HepG2 (cell line): Measurements from ENCODE around the gene EFNA2. TPM values are rescaled to one million over a fixed set of nuclear protein-coding genes. Genes with fewer than 3 reads are reported as not detected.
A peak's percentile ranks its signal among the peaks of the same experiment; 100 is the strongest.
"Not testable (repeated sequence)": the region's sequence is repeated elsewhere in the genome, so short reads cannot be mapped to it uniquely, and the experiment has no call there.

Experiments
- ATAC-seq: fragments of 200-7000 bp; cut with Tn5 transposase; 3 replicates; pipeline ENCODE4 v1.9.1; 2020; ENCODE audit warnings: mild to moderate bottlenecking, moderate library complexity
- BruUV-seq: library from RNA; stranded (reverse); fragments of 400-500 nt; replicated peaks from 2 replicates; lab custom pipeline; 2021; lab: Mats Ljungman, UMichigan
- CTCF ChIA-PET: fragments of 300-600 bp; formaldehyde crosslinking; extraction: SDS; loops from one replicate; lab custom pipeline; 2021; ENCODE audit warnings: low total read pairs, inconsistent platforms, low intra/inter-chr PET ratio; lab: Yijun Ruan, JAX
- POLR2A ChIA-PET: fragments of 350-600 bp; sonication (Branson Sonifier 250); formaldehyde crosslinking; loops from one replicate; lab custom pipeline; 2020; ENCODE audit warnings: antibody characterized with exemption, inconsistent platforms; lab: Yijun Ruan, JAX
- DNase-seq: peaks from one replicate; pipeline ENCODE4 v3.0.0-alpha.2; 2015; ENCODE audit warnings: low spot score
- FAIRE-seq: peaks from 3 replicates; lab custom pipeline; 2011; peaks lifted over from hg19 to GRCh38; lab: Jason Lieb, UNC
- H2AFZ ChIP-seq: one replicate; pipeline ENCODE4 v1.6.1; 2011; ENCODE audit warnings: low read length, inconsistent platforms
- H3K27ac ChIP-seq: fragments of 300-600 bp; 3 replicates; pipeline ENCODE4 v1.8.0; 2011; ENCODE audit warnings: mixed run types, mild to moderate bottlenecking, mixed read lengths, low read length, inconsistent platforms; ENCODE audit not compliant: insufficient read depth; ENCODE audit errors: extremely low read length
- H3K27me3 ChIP-seq, 2 experiments: fragments of 200-600 bp in 1 of 2; 2 replicates in 1 of 2; 3 replicates in 1 of 2; pipeline versions ENCODE4 v1.6.0 to v1.8.0; 2011; ENCODE audit warnings: low read length in 2 of 2, mild to moderate bottlenecking in 2 of 2, moderate library complexity in 2 of 2, inconsistent platforms in 1 of 2; ENCODE audit not compliant: insufficient read depth in 2 of 2, control insufficient read depth in 1 of 2
- H3K36me3 ChIP-seq, 2 experiments: fragments of 200-600 bp in 1 of 2; replicated peaks in 1 of 2; 2 replicates in 1 of 2; 3 replicates in 1 of 2; pipeline versions ENCODE4 v1.5.1 to v1.8.0; 2011; ENCODE audit warnings: low read length in 2 of 2, inconsistent platforms in 1 of 2; ENCODE audit not compliant: insufficient read depth in 2 of 2, control insufficient read depth in 1 of 2
- H3K4me1 ChIP-seq: 2 replicates; pipeline ENCODE4 v1.5.1; 2012; ENCODE audit warnings: low read length, inconsistent platforms; ENCODE audit not compliant: insufficient read depth
- H3K4me2 ChIP-seq: 2 replicates; pipeline ENCODE4 v1.6.0; 2011; ENCODE audit warnings: low read depth, low read length, inconsistent platforms
- H3K4me3 ChIP-seq, 3 experiments: fragments of 200-600 bp in 1 of 3; sonication (generic), shearing (Covaris generic) in 1 of 3; replicated peaks in 1 of 3; 2 replicates each; pipeline ENCODE4 v1.5.1; 2011 to 2016; ENCODE audit warnings: low read length in 3 of 3, inconsistent platforms in 2 of 3, low read depth in 2 of 3, mild to moderate bottlenecking in 2 of 3, control low read depth in 1 of 3, mixed read lengths in 1 of 3; ENCODE audit not compliant: insufficient read depth in 1 of 3
- H3K79me2 ChIP-seq: one replicate; pipeline ENCODE4 v1.6.1; 2011; ENCODE audit warnings: low read length, inconsistent platforms; ENCODE audit not compliant: insufficient read depth
- H3K9ac ChIP-seq: 2 replicates; pipeline ENCODE4 v1.6.0; 2011; ENCODE audit warnings: mild to moderate bottlenecking, low read depth, low read length, inconsistent platforms; ENCODE audit not compliant: insufficient read depth
- H3K9me3 ChIP-seq: 2 replicates; pipeline ENCODE4 v1.5.1; 2012; ENCODE audit warnings: mild to moderate bottlenecking, low read length
- H4K20me1 ChIP-seq: 2 replicates; pipeline ENCODE4 v1.6.0; 2011; ENCODE audit warnings: inconsistent platforms, mild to moderate bottlenecking, low read length, moderate library complexity; ENCODE audit not compliant: insufficient read depth
- AGO2 ChIP-seq: fragments of 200-400 bp; formaldehyde crosslinking; optimal IDR thresholded peaks from 2 replicates; pipeline ENCODE3; 2017; ENCODE audit warnings: mild to moderate bottlenecking, low read depth, low read length, moderate library complexity
- CREM ChIP-seq, 2 experiments: sonication (generic) in 1 of 2; formaldehyde crosslinking in 1 of 2; IDR thresholded peaks; 2 replicates each; pipeline versions ENCODE4 v1.4.0 to v1.6.1; 2016 to 2020; ENCODE audit warnings: antibody characterized with exemption in 1 of 2, mild to moderate bottlenecking in 1 of 2, missing genetic modification reagents in 1 of 2
- DMAP1 ChIP-seq: IDR thresholded peaks from 2 replicates; pipeline ENCODE4 v1.6.1; 2016
- ELF1 ChIP-seq: sonication (generic); formaldehyde crosslinking; IDR thresholded peaks from 2 replicates; pipeline ENCODE4 v1.4.0; 2020; ENCODE audit warnings: missing genetic modification reagents
- HDAC1 ChIP-seq: sonication (generic); formaldehyde crosslinking; IDR thresholded peaks from 2 replicates; pipeline ENCODE4 v1.5.1; 2020; ENCODE audit warnings: mild to moderate bottlenecking, missing genetic modification reagents
- HIVEP1 ChIP-seq: sonication (generic); formaldehyde crosslinking; IDR thresholded peaks from 2 replicates; pipeline ENCODE4 v1.4.0; 2020; ENCODE audit warnings: mild to moderate bottlenecking, missing genetic modification reagents
- IRF2 ChIP-seq: IDR thresholded peaks from 2 replicates; pipeline ENCODE4 v1.6.1; 2018; ENCODE audit warnings: missing genetic modification reagents, missing compliant biosample characterization
- NAIF1 ChIP-seq: sonication (generic); formaldehyde crosslinking; IDR thresholded peaks from 2 replicates; pipeline ENCODE4 v1.5.0; 2020; ENCODE audit warnings: mild to moderate bottlenecking, missing genetic modification reagents, borderline replicate concordance
- NFIC ChIP-seq: IDR thresholded peaks from 2 replicates; pipeline ENCODE4 v1.6.1; 2012; ENCODE audit warnings: mild to moderate bottlenecking, low read length, inconsistent platforms
- PPARG ChIP-seq: conservative IDR thresholded peaks from 2 replicates; pipeline ENCODE4 v1.6.1; 2016; ENCODE audit warnings: missing biosample characterization, missing genetic modification reagents
- RARA ChIP-seq: IDR thresholded peaks from 2 replicates; pipeline ENCODE4 v1.6.1; 2016; ENCODE audit warnings: missing genetic modification reagents, missing compliant biosample characterization
- RXRA ChIP-seq: sonication (generic); formaldehyde crosslinking; IDR thresholded peaks from 2 replicates; pipeline ENCODE4 v1.5.1; 2020; ENCODE audit warnings: missing genetic modification reagents
- SALL1 ChIP-seq: sonication (generic); formaldehyde crosslinking; IDR thresholded peaks from 2 replicates; pipeline ENCODE4 v1.8.0; 2022; ENCODE audit warnings: mild to moderate bottlenecking, missing genetic modification reagents
- TEAD3 ChIP-seq: optimal IDR thresholded peaks from 2 replicates; pipeline ENCODE3; 2016; ENCODE audit warnings: borderline replicate concordance
- ZEB1 ChIP-seq: IDR thresholded peaks from 2 replicates; pipeline ENCODE4 v1.6.1; 2012; ENCODE audit warnings: mild to moderate bottlenecking, low read depth, inconsistent platforms; ENCODE audit not compliant: insufficient replicate concordance
- ZNF326 ChIP-seq: sonication (generic); formaldehyde crosslinking; IDR thresholded peaks from 2 replicates; pipeline ENCODE4 v1.4.0; 2020; ENCODE audit warnings: missing genetic modification reagents, borderline replicate concordance
- ZNF451 ChIP-seq: sonication (generic); formaldehyde crosslinking; IDR thresholded peaks from 2 replicates; pipeline ENCODE4 v1.5.0; 2020; ENCODE audit warnings: mild to moderate bottlenecking, missing genetic modification reagents
- WGBS: methylation state at CpG from one replicate; pipeline ENCODE4 v1.1.6; 2017; ENCODE audit warnings: low lambda C conversion rate; 5-methylcytosine and 5-hydroxymethylcytosine counted together
- in situ Hi-C: cut with HindIII; loops from 2 replicates; pipeline ENCODE4 v1.10.0; 2017; ENCODE audit warnings: low pct_unique_long_range_greater_than_20kb; ENCODE audit not compliant: extremely low pct_ligation_motif_present
- intact Hi-C: fragments of 100-400 bp; cut with micrococcal nuclease; formaldehyde crosslinking; loops from one replicate; pipeline ENCODE4 v1.10.0; 2022; ENCODE audit not compliant: unreplicated experiment
- polyA plus RNA-seq, 8 experiments: library from polyadenylated mRNA; depleted of rRNA in 3 of 8; stranded (reverse) in 7 of 8; unstranded in 1 of 8; fragments of >200 nt; fragmentation: Illumina TruSeq in 4 of 8; extraction: Trizol in 4 of 8; gene quantifications; 2 replicates each; pipeline versions ENCODE4 v1.2.1 to v1.2.3, GENCODE V29; 2011 to 2016; ENCODE audit warnings: low read depth in 4 of 8, missing spikeins in 1 of 8, mixed read lengths in 1 of 8; ENCODE audit not compliant: insufficient read depth in 1 of 8
- total RNA-seq, 5 experiments: library from RNA; depleted of rRNA; stranded (reverse); fragments of >200 nt; fragmentation: Illumina TruSeq; extraction: Trizol; gene quantifications; 2 replicates each; pipeline ENCODE4 v1.2.3, GENCODE V29; 2016; ENCODE audit warnings: low read depth in 1 of 5
- TF ChIP-seq, protein P1 (sequence below): sonication (generic); formaldehyde crosslinking; IDR thresholded peaks from 2 replicates; pipeline ENCODE4 v1.4.0; 2020; ENCODE audit warnings: mild to moderate bottlenecking, missing genetic modification reagents
- TF ChIP-seq, protein P2 (sequence below): sonication (generic); formaldehyde crosslinking; IDR thresholded peaks from 2 replicates; pipeline ENCODE4 v1.5.0; 2020; ENCODE audit warnings: missing genetic modification reagents, mild to moderate bottlenecking, borderline replicate concordance
- TF ChIP-seq, protein P3 (sequence below): IDR thresholded peaks from 2 replicates; pipeline ENCODE4 v1.6.1; 2018; ENCODE audit warnings: missing genetic modification reagents

Gene EFNA2
- total and polyA plus RNA-seq, 2 of the 13 experiments (the other 11 are each of a cell fraction or from before 2014, with no cell fraction given): 6.0 to 9.9 TPM

DNA sequence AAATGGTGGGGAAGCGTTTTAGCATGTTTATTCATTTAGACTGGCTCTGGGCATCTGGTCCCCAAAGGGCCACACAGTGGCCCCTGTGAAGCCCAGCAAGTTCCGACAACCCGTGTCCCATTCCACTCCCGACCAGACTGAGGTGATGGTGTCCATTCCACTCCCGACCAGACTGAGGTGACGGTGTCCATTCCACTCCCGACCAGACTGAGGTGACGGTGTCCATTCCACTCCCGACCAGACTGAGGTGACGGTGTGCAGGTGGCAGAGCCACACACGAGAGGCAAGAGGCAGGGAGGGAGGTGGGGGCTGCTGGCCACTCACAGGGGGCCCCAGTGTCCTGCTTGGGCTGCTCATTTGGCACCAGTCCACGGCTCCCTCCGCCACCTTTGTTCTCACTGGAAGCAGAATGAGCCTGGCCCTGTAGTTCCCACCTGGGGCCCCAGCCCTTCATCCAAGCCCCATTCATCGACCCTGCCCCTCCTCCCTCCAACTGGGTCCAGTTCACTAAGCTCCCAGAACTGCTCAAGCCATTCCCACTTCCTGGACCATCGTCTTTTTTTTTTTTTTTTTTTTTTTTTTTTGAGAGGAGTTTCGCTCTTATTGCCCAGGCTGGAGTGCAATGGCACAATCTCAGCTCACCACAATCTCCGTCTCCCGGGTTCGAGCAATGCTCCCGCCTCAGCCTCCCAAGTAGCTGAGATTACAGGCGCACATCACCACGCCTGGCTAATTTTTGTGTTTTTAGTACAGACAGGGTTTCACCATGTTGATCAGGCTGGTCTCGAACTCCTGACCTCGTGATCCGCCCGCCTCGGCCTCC lies 39.2 kb upstream of the EFNA2 start:
- H3K9me3 ChIP-seq; BruUV-seq; H2AFZ ChIP-seq; CTCF ChIA-PET; H3K27me3 ChIP-seq; in situ Hi-C loops; H3K36me3 ChIP-seq; TF ChIP-seq CREM (CRISPR knock-in tag; IDR thresholded peaks at IDR 0.05): not testable (repeated sequence)
- Histone ChIP-seq H3K4me1 (peaks cover 56% of the 10 kb centered on the region), H3K4me2 (peak overlapping the region; percentile 81), H3K27ac (peak overlapping the region; percentile 96), H3K79me2 (peaks cover 31% of the 10 kb centered on the region), H3K9ac (peak overlapping the region; percentile 69), H3K4me3 (peak overlapping the region; percentile 36 to 80 (median 52); a peak in 5 of 6 replicates), H4K20me1 (peaks cover 14% of the 10 kb centered on the region; the same call in 1 of the 2 replicates)
- WGBS: 40% methylated on average over 20 of the region's 27 CpGs
- POLR2A ChIA-PET: interaction anchor here (0.5 to 10.1 kb wide), 10 partner anchors 14 to 148 kb away, joined by 3 to 469 read pairs (median 4); partner anchors contain the start of gene CIRBP
- FAIRE-seq: peak; percentile 82
- peak; percentile 8 for ATAC-seq
- intact Hi-C loops: loop anchor here (1.0 kb wide), 1 partner anchor 20 kb away; no protein-coding TSS in a partner anchor
- DNase-seq: peak; percentile 88
- TF ChIP-seq, protein P1, sequence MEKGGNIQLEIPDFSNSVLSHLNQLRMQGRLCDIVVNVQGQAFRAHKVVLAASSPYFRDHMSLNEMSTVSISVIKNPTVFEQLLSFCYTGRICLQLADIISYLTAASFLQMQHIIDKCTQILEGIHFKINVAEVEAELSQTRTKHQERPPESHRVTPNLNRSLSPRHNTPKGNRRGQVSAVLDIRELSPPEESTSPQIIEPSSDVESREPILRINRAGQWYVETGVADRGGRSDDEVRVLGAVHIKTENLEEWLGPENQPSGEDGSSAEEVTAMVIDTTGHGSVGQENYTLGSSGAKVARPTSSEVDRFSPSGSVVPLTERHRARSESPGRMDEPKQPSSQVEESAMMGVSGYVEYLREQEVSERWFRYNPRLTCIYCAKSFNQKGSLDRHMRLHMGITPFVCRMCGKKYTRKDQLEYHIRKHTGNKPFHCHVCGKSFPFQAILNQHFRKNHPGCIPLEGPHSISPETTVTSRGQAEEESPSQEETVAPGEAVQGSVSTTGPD: 0 out of 2 replicates have a peak, but pooled peaks have one; percentile 34
- TF ChIP-seq RARA (peak; percentile 73), IRF2 (CRISPR knock-in tag) (peak; percentile 9; the same call in 1 of the 2 replicates), TEAD3 (CRISPR knock-in tag) (peak; percentile 18), HDAC1 (CRISPR knock-in tag) (peak; percentile 28), NAIF1 (0 out of 2 replicates have a peak, but pooled peaks have one; percentile 49), SALL1 (CRISPR knock-in tag) (peak; percentile 58), CREM (IDR thresholded peaks at IDR 0.05) (peak; percentile 45; the same call in 1 of the 2 replicates), ZNF326 (0 out of 2 replicates have a peak, but pooled peaks have one; percentile 35), ELF1 (CRISPR knock-in tag) (peak; percentile 63; the same call in 1 of the 2 replicates), ZEB1 (peak; percentile 64), AGO2 (peak; percentile 80), PPARG (peak; percentile 82), DMAP1 (0 out of 2 replicates have a peak, but pooled peaks have one; percentile 12), ZNF451 (CRISPR knock-in tag) (peak; percentile 61; the same call in 1 of the 2 replicates), HIVEP1 (0 out of 2 replicates have a peak, but pooled peaks have one; percentile 30), NFIC (peak; percentile 64; the same call in 1 of the 2 replicates), RXRA (CRISPR knock-in tag) (peak; percentile 45)
- TF ChIP-seq, protein P2, sequence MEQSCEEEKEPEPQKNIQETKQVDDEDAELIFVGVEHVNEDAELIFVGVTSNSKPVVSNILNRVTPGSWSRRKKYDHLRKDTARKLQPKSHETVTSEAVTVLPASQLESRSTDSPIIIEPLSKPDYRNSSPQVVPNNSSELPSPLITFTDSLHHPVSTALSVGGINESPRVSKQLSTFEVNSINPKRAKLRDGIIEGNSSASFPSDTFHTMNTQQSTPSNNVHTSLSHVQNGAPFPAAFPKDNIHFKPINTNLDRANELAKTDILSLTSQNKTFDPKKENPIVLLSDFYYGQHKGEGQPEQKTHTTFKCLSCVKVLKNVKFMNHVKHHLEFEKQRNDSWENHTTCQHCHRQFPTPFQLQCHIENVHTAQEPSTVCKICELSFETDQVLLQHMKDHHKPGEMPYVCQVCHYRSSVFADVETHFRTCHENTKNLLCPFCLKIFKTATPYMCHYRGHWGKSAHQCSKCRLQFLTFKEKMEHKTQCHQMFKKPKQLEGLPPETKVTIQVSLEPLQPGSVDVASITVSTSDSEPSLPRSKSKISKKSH (CRISPR knock-in tag): 0 out of 2 replicates have a peak, but pooled peaks have one; percentile 43
- TF ChIP-seq, protein P3, sequence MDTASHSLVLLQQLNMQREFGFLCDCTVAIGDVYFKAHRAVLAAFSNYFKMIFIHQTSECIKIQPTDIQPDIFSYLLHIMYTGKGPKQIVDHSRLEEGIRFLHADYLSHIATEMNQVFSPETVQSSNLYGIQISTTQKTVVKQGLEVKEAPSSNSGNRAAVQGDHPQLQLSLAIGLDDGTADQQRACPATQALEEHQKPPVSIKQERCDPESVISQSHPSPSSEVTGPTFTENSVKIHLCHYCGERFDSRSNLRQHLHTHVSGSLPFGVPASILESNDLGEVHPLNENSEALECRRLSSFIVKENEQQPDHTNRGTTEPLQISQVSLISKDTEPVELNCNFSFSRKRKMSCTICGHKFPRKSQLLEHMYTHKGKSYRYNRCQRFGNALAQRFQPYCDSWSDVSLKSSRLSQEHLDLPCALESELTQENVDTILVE (CRISPR knock-in tag): peak; percentile 57; the same call in 1 of the 2 replicates
